Measurements from ENCODE around the gene GDPD2. TPM values are rescaled to one million over a fixed set of nuclear protein-coding genes. Genes with fewer than 3 reads are reported as not detected.
A peak's percentile ranks its signal among the peaks of the same experiment; 100 is the strongest.

GDPD2 gene
- total RNA-seq, 4 donors from 2014 or later = not detected

DNA sequence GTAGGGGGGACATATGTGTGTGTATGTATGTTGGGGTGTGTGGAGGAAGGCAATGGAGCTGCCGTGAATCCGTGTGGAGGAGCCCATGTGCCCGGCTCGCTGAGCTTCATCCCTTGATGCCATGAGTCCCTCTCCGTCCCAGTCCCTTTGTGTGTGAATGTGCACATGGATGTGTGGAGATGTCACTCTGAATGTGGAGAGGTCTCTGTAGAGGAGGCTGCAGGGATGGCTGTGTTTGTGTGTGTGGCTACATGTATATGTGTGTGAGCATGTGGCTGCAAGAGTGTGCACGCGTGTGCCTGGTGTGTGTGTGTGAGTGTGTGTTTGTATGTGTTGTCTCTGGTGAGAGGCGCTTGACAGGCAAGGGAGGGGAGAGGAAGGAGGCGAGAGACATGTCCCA lies 22.8 kb downstream of the GDPD2 start:
- TF ChIP-seq POLR2A (IDR thresholded peaks at IDR 0.05) = no peak
- TF ChIP-seq, protein P1, sequence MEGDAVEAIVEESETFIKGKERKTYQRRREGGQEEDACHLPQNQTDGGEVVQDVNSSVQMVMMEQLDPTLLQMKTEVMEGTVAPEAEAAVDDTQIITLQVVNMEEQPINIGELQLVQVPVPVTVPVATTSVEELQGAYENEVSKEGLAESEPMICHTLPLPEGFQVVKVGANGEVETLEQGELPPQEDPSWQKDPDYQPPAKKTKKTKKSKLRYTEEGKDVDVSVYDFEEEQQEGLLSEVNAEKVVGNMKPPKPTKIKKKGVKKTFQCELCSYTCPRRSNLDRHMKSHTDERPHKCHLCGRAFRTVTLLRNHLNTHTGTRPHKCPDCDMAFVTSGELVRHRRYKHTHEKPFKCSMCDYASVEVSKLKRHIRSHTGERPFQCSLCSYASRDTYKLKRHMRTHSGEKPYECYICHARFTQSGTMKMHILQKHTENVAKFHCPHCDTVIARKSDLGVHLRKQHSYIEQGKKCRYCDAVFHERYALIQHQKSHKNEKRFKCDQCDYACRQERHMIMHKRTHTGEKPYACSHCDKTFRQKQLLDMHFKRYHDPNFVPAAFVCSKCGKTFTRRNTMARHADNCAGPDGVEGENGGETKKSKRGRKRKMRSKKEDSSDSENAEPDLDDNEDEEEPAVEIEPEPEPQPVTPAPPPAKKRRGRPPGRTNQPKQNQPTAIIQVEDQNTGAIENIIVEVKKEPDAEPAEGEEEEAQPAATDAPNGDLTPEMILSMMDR (IDR thresholded peaks at IDR 0.05 in 4 of 5, conservative IDR thresholded peaks at IDR 0.05 in 1 of 5) = no peak
- intact Hi-C loops (cut with DNase I; ENCODE audit: low total_unique reads) = no loop called here
- in situ Hi-C loops (cut with MboI; ENCODE audit: low sequenced_read_pairs in 4 of 4) = loop anchor here in 3 of 4 donors (25.0 kb wide), 1 partner anchor 309 kb away; the partner anchor contains the start of gene IGBP1 (in 3 of the 3)
- H3K4me3 ChIP-seq = no peak overlapping the region
- DNase-seq (no peak), ATAC-seq (no peak)
- peaks cover 0 to 17% (median 10%) of the 10 kb centered on the region in 3 donors for H3K27me3 ChIP-seq
- H3K4me1 ChIP-seq = no peaks in the 10 kb centered on the region
- no peaks in the 10 kb centered on the region for H3K9me3 ChIP-seq
- no peak overlapping the region for H3K27ac ChIP-seq
- no peaks in the 10 kb centered on the region for H3K36me3 ChIP-seq

DNA sequence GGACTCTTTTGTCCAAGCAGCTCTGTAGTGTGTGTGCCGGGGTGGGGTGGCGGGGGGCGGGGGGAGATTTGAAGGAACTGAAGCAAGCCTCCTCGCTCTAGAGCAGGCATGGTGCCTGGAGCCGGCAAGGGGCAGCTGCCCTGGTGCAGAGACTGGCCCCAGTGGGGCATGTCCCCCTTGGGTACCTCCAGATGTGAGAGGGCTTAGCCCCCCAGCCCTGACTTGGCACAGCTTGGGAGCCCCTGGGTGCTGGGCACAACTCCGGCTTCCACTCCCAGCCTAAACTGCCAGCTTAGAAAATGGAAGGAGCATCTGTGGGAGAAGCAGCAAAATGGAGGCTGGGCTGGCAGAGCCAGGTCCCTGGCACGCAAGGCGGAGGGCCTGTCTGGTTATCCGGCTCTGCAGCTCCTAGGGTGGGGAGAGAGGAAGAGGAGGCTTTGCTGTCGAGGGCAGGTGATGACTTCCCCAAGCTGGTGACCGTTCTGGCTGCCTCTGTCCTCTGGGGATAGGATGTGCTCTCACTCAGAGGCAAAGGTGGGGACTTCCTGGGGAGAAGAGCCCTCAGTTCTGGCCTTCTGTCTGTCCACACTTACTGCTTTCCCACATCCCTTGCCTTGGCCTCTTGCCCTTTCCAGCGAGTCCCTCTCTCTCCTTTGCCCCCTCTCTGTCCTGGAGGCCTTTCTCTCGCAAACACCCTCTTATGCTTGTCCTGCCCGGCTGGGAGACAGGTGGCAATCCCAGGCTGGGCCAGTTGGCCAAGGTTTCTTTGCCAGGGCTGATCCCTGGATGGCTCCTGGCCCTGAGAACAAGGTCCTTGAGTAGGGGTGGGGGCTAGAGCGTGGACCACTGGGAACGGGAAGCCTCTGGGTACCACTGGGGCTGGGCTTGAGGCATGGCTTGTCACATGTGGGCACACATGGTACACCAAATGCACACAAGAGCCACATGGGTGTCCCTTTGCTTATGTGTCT lies 23.6 kb downstream of the GDPD2 start:
- TF ChIP-seq, protein P1 (IDR thresholded peaks at IDR 0.05 in 4 of 5, conservative IDR thresholded peaks at IDR 0.05 in 1 of 5) = no peak
- TF ChIP-seq POLR2A (IDR thresholded peaks at IDR 0.05) = no peak
- Histone ChIP-seq H3K4me1 (no peaks in the 10 kb centered on the region), H3K36me3 (no peaks in the 10 kb centered on the region), H3K27me3 (peaks cover 0 to 17% (median 10%) of the 10 kb centered on the region in 3 donors), H3K4me3 (no peak overlapping the region), H3K9me3 (no peaks in the 10 kb centered on the region), H3K27ac (no peak overlapping the region)
- intact Hi-C loops (cut with DNase I; ENCODE audit: low total_unique reads) = no loop called here
- DNase-seq (no peak), ATAC-seq (no peak)
- in situ Hi-C loops (cut with MboI; ENCODE audit: low sequenced_read_pairs in 4 of 4) = loop anchor here in 3 of 4 donors (25.0 kb wide), 1 partner anchor 309 kb away; the partner anchor contains the start of gene IGBP1 (in 3 of the 3)

DNA sequence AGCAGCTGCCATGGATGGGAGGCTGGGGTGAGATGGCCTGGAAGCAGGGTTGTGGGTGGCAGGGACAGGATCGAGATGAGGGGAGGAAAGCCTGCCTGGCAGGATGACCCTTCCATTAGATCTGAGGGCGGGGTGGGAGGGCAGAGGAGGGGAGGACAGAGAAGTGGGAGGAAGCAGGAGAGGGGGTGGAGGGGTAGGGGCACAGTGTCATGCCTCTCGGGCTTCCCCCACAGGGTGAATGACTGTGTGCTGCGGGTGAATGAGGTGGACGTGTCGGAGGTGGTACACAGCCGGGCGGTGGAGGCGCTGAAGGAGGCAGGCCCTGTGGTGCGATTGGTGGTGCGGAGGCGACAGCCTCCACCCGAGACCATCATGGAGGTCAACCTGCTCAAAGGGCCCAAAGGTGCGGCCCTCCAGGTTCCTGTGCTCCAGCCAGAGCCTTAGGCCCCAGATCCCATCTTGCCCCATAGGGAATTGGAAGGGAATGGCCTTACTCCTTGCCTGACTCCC lies 26.4 kb downstream of the GDPD2 start:
- H3K4me3 ChIP-seq = no peak overlapping the region
- no peaks in the 10 kb centered on the region for H3K9me3 ChIP-seq
- no peak overlapping the region for H3K27ac ChIP-seq
- TF ChIP-seq, protein P1 (IDR thresholded peaks at IDR 0.05 in 4 of 5, conservative IDR thresholded peaks at IDR 0.05 in 1 of 5) = no peak
- TF ChIP-seq POLR2A (IDR thresholded peaks at IDR 0.05) = no peak
- DNase-seq (no peak), ATAC-seq (no peak)
- no peaks in the 10 kb centered on the region for H3K4me1 ChIP-seq
- in situ Hi-C loops (cut with MboI; ENCODE audit: low sequenced_read_pairs in 4 of 4) (loop anchor here in 3 of 4 donors (25.0 kb wide), 1 partner anchor 312 kb away; the partner anchor contains the start of gene IGBP1 (in 3 of the 3)), intact Hi-C loops (cut with DNase I; ENCODE audit: low total_unique reads) (no loop called here)
- H3K36me3 ChIP-seq = no peaks in the 10 kb centered on the region
- H3K27me3 ChIP-seq = peaks cover 0 to 7% (median 5%) of the 10 kb centered on the region in 3 donors

DNA sequence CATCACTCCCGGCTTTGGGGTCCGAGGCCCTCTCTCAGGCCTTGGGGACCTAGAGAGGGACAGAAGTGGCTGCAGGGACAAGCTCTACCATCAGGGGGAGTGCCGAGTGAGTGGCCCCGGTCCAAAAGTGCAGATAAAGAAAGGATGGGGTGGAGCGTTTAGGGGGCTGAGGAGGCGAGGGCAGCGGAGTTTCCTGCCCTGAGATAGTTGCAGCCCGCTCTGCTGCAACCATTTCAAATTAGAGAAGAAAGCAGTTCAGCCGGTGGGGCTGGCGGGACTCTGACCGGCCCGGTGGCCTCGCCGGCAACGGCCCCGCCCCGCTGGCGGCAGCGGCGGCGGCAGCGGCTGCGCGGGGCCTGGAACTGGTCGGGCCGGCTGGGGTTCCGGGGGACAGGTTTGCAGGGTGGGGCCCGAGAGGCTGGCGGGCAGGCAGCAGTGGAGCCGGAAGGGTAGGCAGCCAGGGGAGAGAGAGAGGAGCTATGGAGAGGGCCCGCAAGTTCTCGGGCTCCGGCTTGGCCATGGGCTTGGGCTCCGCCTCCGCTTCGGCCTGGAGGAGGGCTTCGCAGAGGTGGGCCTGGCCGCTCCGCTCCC lies 29.1 kb downstream of the GDPD2 start:
- in situ Hi-C loops (cut with MboI; ENCODE audit: low sequenced_read_pairs in 4 of 4) = no loop called here
- peak in 1 of 2 donors; percentile 4 for DNase-seq
- intact Hi-C loops (cut with DNase I; ENCODE audit: low total_unique reads) = loop anchor here (2.0 kb wide), 1 partner anchor 729 kb away; no protein-coding TSS in a partner anchor
- Histone ChIP-seq H3K4me1 (no peaks in the 10 kb centered on the region), H3K4me3 (peak overlapping the region; percentile 31 to 62 (median 58)), H3K36me3 (no peaks in the 10 kb centered on the region), H3K27ac (peak overlapping the region in 2 of 4 donors; percentile 4 to 31), H3K27me3 (no peaks in the 10 kb centered on the region), H3K9me3 (no peaks in the 10 kb centered on the region)
- TF ChIP-seq POLR2A (IDR thresholded peaks at IDR 0.05) = no peak
- TF ChIP-seq, protein P1 (IDR thresholded peaks at IDR 0.05 in 4 of 5, conservative IDR thresholded peaks at IDR 0.05 in 1 of 5) = peak in 4 of 5 experiments; percentile 37 to 70 (median 61)
- peak; percentile 72 to 83 for ATAC-seq

All from gastrocnemius medialis (tissue), 4 donors.